ENCODE data around the gene MTMR11. TPM values are rescaled to one million over a fixed set of nuclear protein-coding genes. Genes with fewer than 3 reads are reported as not detected.

MTMR11 gene
- 17.9 TPM for total RNA-seq

GRCh38 chr1:149936170-149936991 lies at the start of gene MTMR11:
Gene MTMR11 (minus strand): TSS chr1:149936879. CDS start chr1:149936647, 232 bp downstream.

DNA sequence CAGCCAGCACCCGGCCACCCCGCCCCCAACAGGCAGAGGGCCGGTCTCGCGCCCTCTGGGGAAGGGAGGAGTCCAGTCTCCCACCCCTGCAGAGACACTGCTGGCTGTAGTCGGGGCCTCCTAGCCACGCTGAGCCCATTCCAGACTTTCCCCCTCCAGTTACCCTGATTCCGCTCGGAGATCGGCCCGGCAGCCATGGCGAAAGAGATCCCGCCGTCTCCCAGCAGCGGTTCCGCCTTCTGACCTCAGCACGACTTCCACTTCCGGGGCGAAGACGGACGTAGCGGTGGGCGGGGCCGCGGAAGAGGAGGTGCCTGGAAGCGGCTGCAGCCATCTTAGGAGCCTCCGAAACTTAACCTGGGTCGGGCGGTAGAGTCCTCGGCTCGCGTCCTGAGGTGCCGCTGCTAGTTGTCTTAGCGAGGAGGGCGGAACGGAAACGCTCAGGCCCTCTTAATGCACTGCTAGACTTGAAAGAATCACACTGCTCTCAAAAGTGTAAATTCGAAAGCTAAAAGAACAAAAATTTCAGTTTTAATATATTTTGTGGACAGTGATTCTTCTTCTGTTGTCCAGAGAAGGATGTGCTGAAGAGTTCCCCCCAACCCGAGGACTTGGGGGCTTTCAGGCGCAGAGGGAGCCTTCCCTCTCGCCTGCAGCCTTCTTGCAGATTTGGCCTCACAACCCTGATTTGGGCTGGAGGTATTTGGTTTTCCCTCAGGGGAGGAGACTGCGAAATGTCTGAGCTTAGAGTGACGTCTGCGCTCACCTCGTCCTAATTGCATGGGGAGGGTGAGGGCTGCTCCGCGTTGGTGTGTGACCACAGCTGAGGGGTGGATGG lies 8.9 kb downstream of the MTMR11 start, which contains the start of gene SF3B4:
TSS of gene SF3B4 (minus strand) at position 241 of the 838 bp plus-strand sequence. CDS start at position 197, 44 bp downstream.

DNA sequence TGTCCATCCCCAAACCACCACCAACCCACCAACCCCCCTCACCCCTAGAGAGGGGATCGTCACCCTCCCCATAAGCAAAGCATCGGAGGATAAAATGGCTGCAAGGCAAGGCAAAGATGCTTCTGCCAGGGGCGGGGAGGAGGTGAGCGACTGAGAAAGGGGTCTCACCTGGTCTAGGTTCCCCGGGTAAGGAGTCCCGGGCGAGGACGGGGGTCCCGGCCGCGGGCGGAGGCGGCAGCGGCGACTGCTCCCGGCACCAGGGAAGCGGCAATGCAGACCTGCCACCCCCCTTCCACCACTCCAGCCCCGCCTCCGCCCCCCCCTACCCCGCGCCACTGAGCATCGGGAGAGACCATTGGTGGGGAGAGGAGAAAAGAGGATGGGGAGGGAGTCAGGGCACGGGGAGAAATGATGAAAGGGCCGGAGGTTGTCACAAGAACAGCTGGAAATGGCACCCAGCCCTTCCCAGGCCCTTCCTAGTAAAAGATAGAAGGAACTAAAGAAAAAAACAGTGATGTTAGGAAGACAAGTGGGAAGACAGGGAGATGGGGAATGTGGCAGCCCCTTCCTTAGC lies 19.0 kb downstream of the MTMR11 start, which contains the start of gene SV2A:
TSS of gene SV2A (minus strand) at position 274 of the 574 bp plus-strand sequence. CDS start 4,004 bp downstream, outside the sequence.

GRCh38 chr1:149899460-149900284 lies 37.0 kb downstream of the MTMR11 start, which contains the start of gene BOLA1:
Gene BOLA1 (plus strand): TSS chr1:149899568. CDS start chr1:149900060, 492 bp downstream.

Other genes with a start within 250 kb of the MTMR11 start
- 3.4 TPM for gene FCGR1A, start 154.2 kb downstream of the MTMR11 start, total RNA-seq
- gene BOLA1, start 37.3 kb downstream of the MTMR11 start, total RNA-seq = 18.4 TPM
- 38.3 TPM for gene SV2A, start 19.0 kb downstream of the MTMR11 start, total RNA-seq
- gene SF3B4, start 9.1 kb downstream of the MTMR11 start, total RNA-seq = 13.3 TPM
- gene OTUD7B, start 73.8 kb upstream of the MTMR11 start, total RNA-seq = 31.3 TPM
- 83.2 TPM for gene VPS45, start 130.9 kb upstream of the MTMR11 start, total RNA-seq
- gene PLEKHO1, start 213.0 kb upstream of the MTMR11 start, total RNA-seq = 35.0 TPM

Data from camera-type eye (tissue), 1 donor.